GM12892 (cell line): ENCODE results near the gene FTCD.

ENCODE experiments used
- POLR2A ChIP-seq: IDR thresholded peaks from 2 replicates; pipeline ENCODE4 v1.6.1; 2011; ENCODE audit warnings: low read depth, low read length, control low read depth
- POLR2AphosphoS5 ChIP-seq: IDR thresholded peaks from 2 replicates; pipeline ENCODE4 v1.6.1; 2011; ENCODE audit warnings: low read depth, low read length, control low read depth
- TAF1 ChIP-seq: IDR thresholded peaks from 2 replicates; pipeline ENCODE4 v1.6.1; 2011; ENCODE audit warnings: low read depth, mild to moderate bottlenecking, control low read depth, low read length, borderline replicate concordance

GRCh38 chr21:46095814-46096595 is 59.4 kb downstream of the FTCD start:
- TF ChIP-seq TAF1 (no peak), POLR2A (no peak), POLR2AphosphoS5 (no peak)
